ENCODE results near the gene ARSK.

Gene ARSK

GRCh38 chr5:95583992-95584391 is 29.1 kb downstream of the ARSK start:
- no peaks in the 10 kb centered on the region for H3K27me3 ChIP-seq (ENCODE audit: insufficient read depth, low read length)
- TF ChIP-seq EZH2 (IDR thresholded peaks at IDR 0.05; ENCODE audit: borderline replicate concordance, low read length) (no peak), CTCF (IDR thresholded peaks at IDR 0.05; ENCODE audit: low read length) (no peak)
- no peak overlapping the region for H2AFZ ChIP-seq (ENCODE audit: low read length)
- no peak overlapping the region for H3K4me2 ChIP-seq (ENCODE audit: low read length)
- no peaks in the 10 kb centered on the region for H3K9me3 ChIP-seq (ENCODE audit: low read length)
- H3K79me2 ChIP-seq (ENCODE audit: insufficient read depth, low read length) = no peaks in the 10 kb centered on the region
- H4K20me1 ChIP-seq (ENCODE audit: insufficient read depth, low read length) = no peaks in the 10 kb centered on the region
- no peaks in the 10 kb centered on the region for H3F3A ChIP-seq (ENCODE audit: insufficient read depth, low read length)
- no peak overlapping the region for H3K4me3 ChIP-seq (ENCODE audit: low read depth, low read length, poor library complexity, severe bottlenecking)
- no peaks in the 10 kb centered on the region for H3K4me1 ChIP-seq (ENCODE audit: insufficient read depth, low read length, severe bottlenecking)
- peaks cover 2% of the 10 kb centered on the region; the same call in 1 of the 2 replicates for H3K36me3 ChIP-seq (ENCODE audit: insufficient read depth, low read length)
- no peaks in the 10 kb centered on the region for H3K9me2 ChIP-seq (ENCODE audit: low read depth, low read length)
- H3K27ac ChIP-seq (ENCODE audit: low read depth, low read length, poor library complexity, severe bottlenecking) = no peak overlapping the region
- H3K9ac ChIP-seq (ENCODE audit: low read length) = no peak overlapping the region

- TF ChIP-seq CTCF (IDR thresholded peaks at IDR 0.05; ENCODE audit: low read length) = no peak
- no peak for TF ChIP-seq EZH2 (IDR thresholded peaks at IDR 0.05; ENCODE audit: borderline replicate concordance, low read length)
- Histone ChIP-seq H3K27me3 (ENCODE audit: insufficient read depth, low read length) (no peaks in the 10 kb centered on the region), H4K20me1 (ENCODE audit: insufficient read depth, low read length) (no peaks in the 10 kb centered on the region), H3K9me3 (ENCODE audit: low read length) (no peaks in the 10 kb centered on the region), H3K36me3 (ENCODE audit: insufficient read depth, low read length) (no peaks in the 10 kb centered on the region), H3K4me1 (ENCODE audit: insufficient read depth, low read length, severe bottlenecking) (peaks cover 5% of the 10 kb centered on the region), H3K4me3 (ENCODE audit: low read depth, low read length, poor library complexity, severe bottlenecking) (no peak overlapping the region), H2AFZ (ENCODE audit: low read length) (no peak overlapping the region), H3K27ac (ENCODE audit: low read depth, low read length, poor library complexity, severe bottlenecking) (no peak overlapping the region), H3F3A (ENCODE audit: insufficient read depth, low read length) (no peaks in the 10 kb centered on the region), H3K9ac (ENCODE audit: low read length) (no peak overlapping the region), H3K4me2 (ENCODE audit: low read length) (no peak overlapping the region), H3K79me2 (ENCODE audit: insufficient read depth, low read length) (no peaks in the 10 kb centered on the region), H3K9me2 (ENCODE audit: low read depth, low read length) (no peaks in the 10 kb centered on the region)
Observed at GRCh38 chr5:95590880-95591279, 36.0 kb downstream of the ARSK start.

GRCh38 chr5:95591490-95591901 is 36.6 kb downstream of the ARSK start:
- Histone ChIP-seq H3K4me1 (ENCODE audit: insufficient read depth, low read length, severe bottlenecking) (peaks cover 5% of the 10 kb centered on the region), H3K4me3 (ENCODE audit: low read depth, low read length, poor library complexity, severe bottlenecking) (no peak overlapping the region), H3K36me3 (ENCODE audit: insufficient read depth, low read length) (no peaks in the 10 kb centered on the region), H3K9ac (ENCODE audit: low read length) (no peak overlapping the region), H3K27me3 (ENCODE audit: insufficient read depth, low read length) (no peaks in the 10 kb centered on the region), H3K9me2 (ENCODE audit: low read depth, low read length) (no peaks in the 10 kb centered on the region), H3K27ac (ENCODE audit: low read depth, low read length, poor library complexity, severe bottlenecking) (no peak overlapping the region), H3F3A (ENCODE audit: insufficient read depth, low read length) (no peaks in the 10 kb centered on the region), H3K79me2 (ENCODE audit: insufficient read depth, low read length) (no peaks in the 10 kb centered on the region), H3K9me3 (ENCODE audit: low read length) (no peaks in the 10 kb centered on the region), H3K4me2 (ENCODE audit: low read length) (no peak overlapping the region), H2AFZ (ENCODE audit: low read length) (no peak overlapping the region), H4K20me1 (ENCODE audit: insufficient read depth, low read length) (no peaks in the 10 kb centered on the region)
- TF ChIP-seq CTCF (IDR thresholded peaks at IDR 0.05; ENCODE audit: low read length) (no peak), EZH2 (IDR thresholded peaks at IDR 0.05; ENCODE audit: borderline replicate concordance, low read length) (no peak)

Measured in OCI-LY1 (cell line).